Stimulated activated CD4-positive, alpha-beta T cell treated with anti-CD3 and anti-CD28 coated beads, Interleukin-1b, Interleukin-23, amount 100 ng/mL, for 4 hours (primary cell): Measurements from ENCODE around the gene PLPPR4.
"Not testable (repeated sequence)": the region's sequence is repeated elsewhere in the genome, so short reads cannot be mapped to it uniquely, and the experiment has no call there.

Source experiments
- DNase-seq, 2 donors: peaks; one replicate each; pipeline ENCODE4 v3.0.0-alpha.2; 2020; ENCODE audit warnings: low read depth in 2 of 2

The PLPPR4 gene

DNA sequence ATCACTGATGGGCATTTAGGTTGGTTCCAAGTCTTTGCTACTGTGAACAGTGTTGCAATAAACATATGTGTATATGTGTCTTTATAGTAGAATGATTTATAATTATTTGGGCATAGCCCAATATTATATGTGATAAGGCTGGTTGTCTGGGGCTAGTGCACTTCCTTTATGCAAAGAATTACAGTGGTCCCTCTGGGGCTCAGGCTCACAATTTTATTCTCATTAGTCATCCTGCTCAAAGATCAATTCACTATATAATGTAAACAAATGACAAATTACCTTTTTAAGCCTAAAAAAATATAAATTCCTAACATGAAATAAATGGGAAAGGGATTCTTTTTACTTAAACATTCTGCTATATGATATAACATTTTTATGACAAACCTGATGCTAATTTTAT lies 5.0 kb downstream of the PLPPR4 start:
- DNase-seq = no peak

GRCh38 chr1:99270646-99271045 lies 6.4 kb downstream of the PLPPR4 start:
- DNase-seq = no peak

GRCh38 chr1:99271249-99271648 lies 7.0 kb downstream of the PLPPR4 start:
- no peak for DNase-seq

DNA sequence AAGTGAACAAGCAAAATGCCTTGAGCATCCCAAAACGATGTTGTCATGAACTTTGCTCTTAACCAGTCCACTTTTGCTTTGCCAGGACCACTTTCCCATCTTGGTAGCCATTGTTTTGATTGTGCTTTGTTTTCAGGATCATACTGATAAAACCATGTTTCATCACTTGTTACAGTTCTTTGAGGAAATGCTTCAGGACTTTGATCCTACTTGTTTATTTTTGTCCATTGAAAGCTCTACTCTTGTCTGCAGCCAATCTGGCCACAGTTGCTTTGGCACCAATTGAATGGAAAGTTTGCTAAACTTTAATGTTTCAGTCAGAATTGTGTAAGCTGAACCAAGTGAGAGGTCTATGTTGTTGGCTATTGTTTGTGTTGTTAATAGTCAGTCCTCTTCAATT lies 12.8 kb downstream of the PLPPR4 start:
- no peak for DNase-seq

DNA sequence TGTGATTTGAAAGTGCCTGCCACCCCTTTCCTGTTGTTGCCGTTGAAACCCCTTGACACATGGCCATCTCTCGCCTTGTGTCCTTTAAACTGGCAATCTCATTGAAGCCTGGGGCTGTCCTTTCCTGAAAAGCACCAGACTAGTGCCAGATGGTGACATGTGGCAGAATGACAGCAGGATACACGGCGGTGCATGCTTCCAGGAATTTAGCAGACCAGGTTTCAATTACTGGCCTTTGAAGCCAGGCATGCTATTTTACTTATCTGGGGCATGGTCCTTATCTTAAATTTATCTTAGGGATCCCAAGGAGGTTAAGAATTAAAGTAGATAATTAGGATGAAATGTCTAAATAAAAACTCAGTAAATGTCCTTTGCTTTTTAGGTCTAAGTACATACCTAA lies 15.2 kb downstream of the PLPPR4 start:
- no peak for DNase-seq

- DNase-seq = no peak
These were observed 16.8 kb downstream of the PLPPR4 start for GRCh38 chr1:99281105-99281504.

DNA sequence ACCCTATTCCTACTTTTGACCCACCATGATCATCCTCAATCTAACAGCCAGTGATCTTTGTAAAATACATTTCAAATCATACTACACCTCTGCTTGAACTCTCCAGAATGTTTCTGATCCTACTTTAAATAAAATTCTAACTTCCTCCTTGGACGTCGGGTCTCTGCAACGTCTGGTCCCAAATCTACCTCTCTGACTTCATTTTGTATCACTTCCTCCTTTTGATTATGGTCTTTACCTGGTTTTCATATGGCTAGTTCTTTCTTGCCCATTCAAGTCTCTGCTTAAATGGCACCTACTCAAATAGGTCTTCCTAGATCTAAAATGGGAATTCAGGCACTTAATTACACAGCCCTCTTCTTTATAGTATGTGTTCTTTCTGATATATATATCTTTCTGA lies 18.2 kb downstream of the PLPPR4 start:
- no peak for DNase-seq

DNA sequence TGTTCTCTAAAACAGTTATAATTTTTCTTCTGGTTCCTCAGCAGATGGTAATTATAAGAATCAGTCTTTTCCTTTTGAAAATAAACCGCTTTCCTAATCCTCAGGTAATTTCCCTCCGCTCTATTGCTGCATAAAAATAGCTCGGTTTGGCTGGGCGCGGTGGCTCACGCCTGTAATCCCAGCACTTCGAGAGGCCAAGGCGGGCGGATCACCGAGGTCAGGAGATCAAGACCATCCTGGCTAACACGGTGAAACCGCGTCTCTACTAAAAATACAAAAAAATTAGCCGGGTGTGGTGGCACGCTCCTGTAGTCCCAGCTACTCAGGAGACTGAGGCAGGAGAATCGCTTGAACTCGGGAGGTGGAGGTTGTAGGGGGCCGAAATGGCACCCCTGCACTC lies 19.2 kb downstream of the PLPPR4 start:
- not testable (repeated sequence) for DNase-seq

DNA sequence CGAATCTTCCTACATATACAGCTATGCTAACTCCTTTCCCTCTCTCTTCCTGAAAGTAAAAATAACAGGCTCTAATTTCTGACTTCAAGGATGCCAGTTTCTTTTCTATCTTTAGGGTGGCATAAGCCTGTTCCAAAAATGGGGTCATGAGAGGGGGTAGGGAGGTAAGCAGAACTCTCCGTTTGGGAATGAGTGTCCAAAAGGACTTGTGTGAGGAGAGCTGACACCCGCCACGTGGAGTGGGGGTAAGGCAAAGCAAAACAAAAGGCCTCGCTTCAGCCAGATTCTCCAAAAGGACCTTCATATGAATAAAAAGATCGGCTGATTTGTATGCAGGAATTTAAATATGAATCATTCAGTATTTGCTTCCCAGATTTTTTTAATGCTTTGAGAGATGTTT lies 28.6 kb downstream of the PLPPR4 start:
- DNase-seq = no peak

DNA sequence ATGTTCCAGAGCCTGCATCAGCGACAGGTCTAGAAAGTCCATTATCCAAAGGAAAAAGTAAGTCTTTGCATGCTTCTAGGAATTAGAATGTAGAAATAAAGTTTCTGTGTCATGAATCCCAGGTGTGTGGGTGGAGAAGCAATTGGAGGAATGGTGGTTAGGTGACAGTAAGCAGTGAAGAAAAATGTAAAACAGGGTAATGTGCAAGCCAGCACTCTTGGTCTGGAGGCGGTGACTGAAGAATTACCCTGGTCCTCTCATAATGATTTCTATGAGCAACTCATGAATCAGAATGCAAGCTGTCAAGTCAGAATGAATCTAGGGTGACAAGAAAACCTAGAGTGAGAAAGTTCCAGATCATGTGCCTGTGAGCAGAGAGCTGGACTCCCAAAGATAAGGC lies 33.6 kb downstream of the PLPPR4 start:
- DNase-seq = no peak

GRCh38 chr1:99304725-99305282 lies 40.5 kb downstream of the PLPPR4 start:
- no peak for DNase-seq

DNA sequence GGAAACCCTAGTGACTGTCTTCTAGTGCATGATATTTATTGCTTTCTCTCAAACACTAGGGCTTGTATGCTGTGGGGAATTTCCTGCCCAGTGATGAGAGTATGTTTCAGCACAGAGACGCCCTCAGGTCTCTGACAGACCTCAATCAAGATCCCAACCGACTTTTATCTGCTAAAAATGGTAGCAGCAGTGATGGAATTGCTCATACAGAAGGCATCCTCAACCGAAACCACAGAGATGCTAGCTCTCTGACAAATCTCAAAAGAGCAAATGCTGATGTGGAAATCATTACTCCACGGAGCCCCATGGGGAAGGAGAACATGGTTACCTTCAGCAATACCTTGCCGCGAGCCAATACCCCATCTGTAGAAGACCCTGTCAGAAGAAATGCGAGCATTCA lies 41.3 kb downstream of the PLPPR4 start:
- no peak for DNase-seq

GRCh38 chr1:99306056-99306455 lies 41.8 kb downstream of the PLPPR4 start:
- DNase-seq = no peak

DNA sequence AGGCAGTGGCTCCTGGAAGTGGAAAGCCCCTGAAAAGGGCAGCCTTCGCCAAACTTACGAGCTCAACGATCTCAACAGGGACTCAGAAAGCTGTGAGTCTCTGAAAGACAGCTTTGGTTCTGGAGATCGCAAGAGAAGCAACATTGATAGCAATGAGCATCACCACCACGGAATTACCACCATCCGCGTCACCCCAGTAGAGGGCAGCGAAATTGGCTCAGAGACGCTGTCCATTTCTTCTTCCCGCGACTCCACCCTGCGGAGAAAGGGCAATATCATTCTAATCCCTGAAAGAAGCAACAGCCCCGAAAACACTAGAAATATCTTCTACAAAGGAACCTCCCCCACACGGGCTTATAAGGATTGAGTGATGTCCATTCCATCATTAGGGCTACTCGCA lies 42.4 kb downstream of the PLPPR4 start:
- no peak for DNase-seq

DNA sequence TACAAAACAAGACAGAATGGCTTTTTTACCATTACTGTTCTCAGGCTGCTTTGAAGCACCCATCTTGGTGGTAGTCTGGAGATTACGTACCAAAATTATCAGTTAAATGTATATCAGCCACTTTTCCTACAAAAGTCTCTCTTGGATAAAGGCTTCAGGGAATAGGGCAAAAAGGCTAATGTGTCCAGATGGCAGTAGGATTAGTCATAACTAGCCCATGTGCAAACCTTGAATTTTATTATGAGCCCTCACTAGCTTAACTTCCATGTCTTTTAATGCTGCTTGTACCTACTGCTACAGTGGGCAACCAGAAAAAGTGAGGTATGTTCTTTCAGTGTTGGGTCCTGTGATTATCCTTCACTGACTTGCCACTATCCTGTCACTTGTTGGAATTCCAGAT lies 51.0 kb downstream of the PLPPR4 start:
- DNase-seq = no peak

- no peak for DNase-seq
These were observed 62.1 kb downstream of the PLPPR4 start for GRCh38 chr1:99326215-99326949.

DNA sequence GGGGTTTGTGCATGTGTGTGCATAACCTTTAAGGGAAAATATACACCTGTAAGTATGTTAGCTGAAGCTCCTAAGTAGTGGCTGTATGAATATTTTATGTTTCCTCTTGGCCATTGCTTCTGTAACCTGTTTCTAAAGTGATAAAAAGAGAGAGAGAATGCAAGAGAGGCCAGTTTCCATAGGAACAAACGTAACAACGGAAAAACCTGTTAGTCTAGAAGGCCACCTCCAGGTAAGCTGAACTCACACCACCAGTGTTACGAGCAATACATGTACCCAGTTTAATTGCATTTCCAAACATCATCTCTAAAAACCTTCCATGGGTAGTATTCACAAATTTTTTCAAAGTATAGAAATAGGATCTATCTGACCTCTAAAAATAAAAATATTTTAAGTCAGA lies 63.1 kb downstream of the PLPPR4 start:
- DNase-seq = no peak

- no peak for DNase-seq
These were observed 63.9 kb downstream of the PLPPR4 start for GRCh38 chr1:99328171-99328570.

DNA sequence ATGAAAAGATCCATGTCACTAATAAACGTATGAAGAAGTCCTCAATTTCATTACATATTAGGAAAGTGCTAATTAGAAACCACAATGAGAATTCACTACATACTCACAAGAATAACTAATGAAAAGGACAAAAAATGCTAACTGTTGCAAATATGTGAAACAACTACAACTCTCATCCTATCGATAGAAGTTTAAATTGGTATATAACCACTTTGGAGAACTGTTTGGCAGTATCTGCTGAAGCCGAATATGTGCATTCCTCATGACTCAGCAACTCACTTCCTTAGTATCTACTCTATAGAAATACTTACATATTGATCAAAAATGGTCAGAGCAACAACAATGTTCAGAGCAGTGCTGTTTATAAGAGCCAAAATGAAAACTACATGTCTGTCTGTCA lies 66.8 kb downstream of the PLPPR4 start:
- no peak for DNase-seq

DNA sequence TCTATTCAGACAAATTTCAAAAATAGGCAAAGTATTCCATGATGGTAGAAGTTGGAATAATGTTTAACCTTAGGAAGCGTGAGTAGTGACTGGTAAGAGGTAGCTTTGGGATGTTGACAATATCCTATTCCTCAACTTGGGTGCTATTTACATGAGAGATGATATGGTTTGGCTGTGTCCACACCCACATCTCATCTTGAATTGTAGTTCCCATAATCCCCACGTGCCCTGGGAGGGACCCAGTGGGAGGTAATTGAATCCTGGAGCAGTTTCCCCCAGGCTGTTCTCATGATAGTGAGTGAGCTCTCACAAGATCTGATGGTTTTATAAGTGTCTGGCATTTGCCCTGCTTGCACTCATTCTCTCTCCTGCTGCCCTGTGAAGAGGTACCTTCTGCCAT lies 67.3 kb downstream of the PLPPR4 start:
- DNase-seq = no peak

GRCh38 chr1:99332561-99332960 lies 68.3 kb downstream of the PLPPR4 start:
- no peak for DNase-seq

GRCh38 chr1:99334991-99335390 lies 70.7 kb downstream of the PLPPR4 start:
- no peak for DNase-seq

- DNase-seq = no peak
These were observed 82.9 kb downstream of the PLPPR4 start for GRCh38 chr1:99347041-99347684.
